Amygdala (tissue), 56 donors: ENCODE measurements around the gene RNF148.
"Not testable (repeated sequence)": the region's sequence is repeated elsewhere in the genome, so short reads cannot be mapped to it uniquely, and the experiment has no call there.

Source experiments
- DNase-seq, 56 donors: peaks; one replicate each; lab custom pipeline; 2025; lab: John Stamatoyannopoulos, UW

RNF148 gene

DNA sequence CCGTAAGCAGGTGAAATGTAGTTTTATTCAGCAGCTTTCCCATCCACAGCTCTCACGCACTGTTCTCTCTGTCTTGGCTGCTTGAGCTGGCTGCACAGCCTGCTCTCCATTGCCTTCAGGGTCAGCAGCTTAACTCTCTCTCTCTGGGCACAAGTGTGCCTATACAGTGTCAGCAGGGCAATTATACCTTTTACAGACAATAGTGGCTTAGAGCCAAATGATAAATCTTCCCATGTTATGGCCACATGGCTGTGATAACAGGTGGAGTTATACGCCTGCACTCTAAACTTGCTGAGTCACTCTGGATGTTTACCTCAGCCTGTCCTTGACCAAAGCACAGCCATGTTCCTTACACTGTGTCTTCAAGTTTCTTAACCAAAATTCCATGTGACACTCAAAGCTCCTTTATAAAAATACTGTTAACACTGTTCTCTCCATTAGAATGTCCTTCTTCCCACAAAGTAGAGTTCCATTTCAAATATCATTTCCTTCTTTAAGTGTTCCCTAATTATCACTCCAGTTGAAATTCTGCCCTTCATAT lies 9.9 kb downstream of the RNF148 start:
- no peak for DNase-seq

DNA sequence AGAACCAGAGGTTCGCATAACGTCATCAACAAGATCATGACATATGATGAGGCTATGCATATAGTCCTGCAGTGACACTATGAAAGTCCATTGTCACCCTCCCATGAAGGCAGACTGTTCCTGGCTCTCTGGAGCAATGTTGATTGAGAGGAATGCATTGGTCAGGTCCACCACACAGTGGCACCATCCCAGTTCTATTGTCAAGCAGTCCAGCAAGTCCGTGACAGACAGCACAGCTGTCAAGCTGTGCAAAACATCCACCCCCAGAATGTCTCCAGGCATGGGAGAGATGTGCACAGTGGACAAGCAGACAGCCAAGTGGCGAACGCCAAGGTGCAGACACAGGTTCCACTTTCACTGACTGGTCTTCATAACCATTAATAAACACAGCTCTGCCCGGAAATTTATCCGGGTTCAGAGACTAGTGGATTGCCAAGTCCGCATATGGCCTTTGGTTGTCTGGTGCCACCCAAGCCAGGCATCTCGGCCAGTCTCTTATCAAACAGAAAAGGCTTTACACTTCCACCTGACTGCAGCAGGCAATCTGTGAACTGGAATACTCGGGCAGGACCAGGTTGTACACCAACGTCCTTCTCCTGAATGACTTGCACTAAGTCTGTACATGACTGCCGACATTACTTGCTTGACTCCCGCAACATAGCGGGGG lies 11.0 kb downstream of the RNF148 start:
- no peak for DNase-seq

DNA sequence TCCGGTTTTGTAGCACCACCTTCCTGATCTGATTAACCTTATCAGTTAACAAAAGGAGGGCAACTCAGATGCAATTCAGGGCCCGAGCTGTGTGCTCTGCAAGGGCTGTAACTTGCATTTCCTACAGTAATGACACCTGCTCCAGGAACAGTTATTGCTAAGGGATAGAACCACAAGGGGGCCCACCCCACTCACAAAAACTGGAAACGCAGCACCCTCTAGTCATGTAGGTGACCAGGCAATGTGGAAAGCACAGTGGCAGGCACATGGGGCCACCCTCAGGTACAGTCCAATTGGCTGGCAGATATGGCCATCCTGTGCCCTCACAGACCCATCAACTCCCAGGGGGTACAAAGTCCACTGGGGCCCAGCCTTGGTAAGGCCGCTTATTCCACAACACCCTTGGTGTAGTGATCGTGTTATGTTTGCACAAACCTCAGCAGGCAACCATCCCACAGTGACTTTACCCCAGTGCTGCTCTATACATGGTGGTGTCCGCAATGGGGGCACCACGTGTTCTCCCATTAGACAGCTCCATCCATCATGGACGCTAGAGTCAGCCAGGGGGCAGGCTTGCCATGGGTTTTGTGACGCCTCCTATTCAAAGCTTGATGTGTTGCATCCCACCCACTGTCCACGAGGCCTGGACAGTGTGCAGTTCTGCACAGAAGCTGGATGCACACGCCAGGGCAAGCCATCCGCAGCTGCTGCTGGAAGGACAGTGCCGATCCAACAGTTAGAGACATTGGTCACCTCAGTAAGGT lies 13.2 kb downstream of the RNF148 start:
- DNase-seq, result no peak

GRCh38 chr7:122688400-122688998 lies 14.2 kb downstream of the RNF148 start:
- no peak for DNase-seq

- DNase-seq, result no peak
Observed at GRCh38 chr7:122686360-122686878, 16.3 kb downstream of the RNF148 start.

- DNase-seq, result no peak
Observed at GRCh38 chr7:122684504-122684903, 18.2 kb downstream of the RNF148 start.

GRCh38 chr7:122682815-122683550 lies 19.7 kb downstream of the RNF148 start:
- no peak for DNase-seq

DNA sequence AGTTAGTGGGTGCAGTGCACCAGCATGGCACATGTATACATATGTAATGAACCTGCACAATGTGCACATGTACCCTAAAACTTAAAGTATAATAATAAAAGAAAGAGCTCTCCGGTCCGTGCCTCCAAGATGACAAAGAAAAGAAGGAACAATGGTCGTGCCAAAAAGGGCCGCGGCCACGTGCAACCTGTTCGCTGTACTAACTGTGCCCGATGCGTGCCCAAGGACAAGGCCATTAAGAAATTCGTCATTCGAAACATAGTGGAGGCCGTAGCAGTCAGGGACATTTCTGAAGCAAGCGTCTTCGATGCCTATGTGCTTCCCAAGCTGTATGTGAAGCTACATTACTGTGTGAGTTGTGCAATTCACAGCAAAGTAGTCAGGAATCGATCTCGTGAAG lies 21.5 kb downstream of the RNF148 start:
- DNase-seq, result not testable (repeated sequence)

GRCh38 chr7:122679813-122680212 lies 22.9 kb downstream of the RNF148 start:
- DNase-seq, result no peak

DNA sequence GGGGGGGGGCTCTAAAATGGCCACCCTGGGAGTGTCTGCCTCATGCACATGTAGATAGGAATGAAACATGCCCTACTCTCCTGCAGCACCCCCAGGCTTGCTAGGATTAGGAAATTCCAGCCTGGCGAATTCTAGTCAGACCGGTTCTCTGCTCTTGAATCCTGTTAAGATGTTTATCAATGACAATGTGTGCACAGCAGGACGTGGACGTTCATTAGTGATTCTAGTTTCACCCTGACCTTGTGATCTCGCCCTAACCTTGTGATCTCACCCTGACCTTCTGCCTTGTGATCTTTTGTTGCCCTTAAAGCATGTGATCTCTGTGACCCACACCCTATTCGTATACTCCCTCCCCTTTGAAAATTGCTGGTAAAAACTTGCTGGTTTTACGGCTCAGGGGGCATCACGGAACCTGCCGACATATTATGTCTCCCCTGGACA lies 23.4 kb downstream of the RNF148 start:
- DNase-seq, result not testable (repeated sequence)

DNA sequence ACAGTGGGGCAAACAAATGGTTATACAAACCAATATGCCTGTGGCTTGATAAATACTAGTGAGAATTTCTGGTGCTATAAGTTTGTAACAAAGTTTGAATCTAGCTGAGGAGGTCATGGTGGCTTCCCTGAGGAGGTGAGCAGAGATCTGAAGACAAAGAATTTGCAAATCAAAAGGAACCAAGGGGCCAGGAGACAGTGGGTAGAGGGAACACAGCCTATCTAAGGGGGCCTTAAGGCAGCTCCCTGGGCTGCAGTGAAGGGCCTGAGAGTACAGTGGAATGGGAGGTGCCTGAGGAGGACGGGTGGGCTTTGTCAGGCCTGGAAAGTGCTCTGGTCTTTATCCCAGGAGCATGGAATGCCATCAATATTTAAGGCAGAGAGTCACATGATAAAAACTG lies 25.6 kb downstream of the RNF148 start:
- DNase-seq, result no peak

DNA sequence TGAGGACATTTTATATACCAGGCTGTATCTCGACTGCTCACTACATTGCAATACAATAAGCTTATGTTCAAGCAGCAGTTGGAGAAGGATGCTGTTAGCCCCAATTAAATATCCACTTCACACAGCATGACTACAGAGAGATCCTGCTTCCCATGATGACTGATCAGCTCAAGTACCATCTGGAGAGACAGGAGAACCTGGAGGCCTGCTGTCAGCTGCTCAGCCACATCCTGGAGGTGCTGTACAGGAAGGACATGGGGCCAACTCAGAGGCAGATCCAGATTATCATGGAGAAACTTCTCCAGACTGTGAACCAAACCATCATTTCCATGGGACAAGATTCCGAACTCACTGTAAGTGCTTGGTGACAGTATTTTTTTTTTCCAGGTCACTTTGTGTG lies 26.3 kb downstream of the RNF148 start:
- DNase-seq, result no peak

GRCh38 chr7:122675621-122676020 lies 27.1 kb downstream of the RNF148 start:
- DNase-seq, result no peak

DNA sequence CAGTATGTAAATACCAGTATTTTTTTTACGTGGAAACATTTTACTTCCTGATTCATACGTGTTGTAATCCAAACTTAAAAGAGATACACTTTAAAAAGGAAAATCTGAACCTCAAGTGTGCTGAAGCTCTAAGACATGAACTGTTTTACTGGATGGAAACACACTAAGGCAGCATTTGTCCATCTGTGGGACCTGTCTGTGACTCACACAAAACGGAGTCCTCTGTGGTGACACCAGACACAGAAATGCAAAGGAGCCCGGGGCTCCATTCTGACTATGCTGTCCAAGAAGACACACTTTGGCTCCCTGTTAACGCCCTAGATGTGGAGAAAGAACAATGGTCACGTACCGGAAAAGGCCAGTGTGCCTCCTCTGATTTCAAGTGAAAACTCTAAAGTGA lies 27.7 kb downstream of the RNF148 start:
- DNase-seq, result no peak

GRCh38 chr7:122674502-122674901 lies 28.2 kb downstream of the RNF148 start:
- DNase-seq, result no peak

DNA sequence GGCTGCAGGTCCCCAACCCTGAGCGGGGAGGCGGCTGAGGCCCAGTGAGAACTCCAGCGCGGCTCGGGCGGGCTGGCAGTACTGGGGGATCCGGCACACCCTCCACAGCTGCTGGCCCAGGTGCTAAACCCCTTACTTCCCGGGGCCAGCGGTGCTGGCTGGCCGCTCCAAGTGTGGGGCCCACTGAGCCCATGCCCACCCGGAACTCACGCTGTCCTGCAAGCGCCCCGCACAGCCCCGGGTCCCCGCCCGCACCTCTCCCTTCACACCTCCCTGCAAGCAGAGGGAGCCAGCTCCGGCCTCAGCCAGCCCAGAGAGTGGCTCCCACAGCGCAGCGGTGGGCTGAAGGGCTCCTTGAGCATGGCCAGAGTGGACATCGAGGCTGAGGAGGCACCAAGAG lies 28.8 kb downstream of the RNF148 start:
- DNase-seq, result no peak

DNA sequence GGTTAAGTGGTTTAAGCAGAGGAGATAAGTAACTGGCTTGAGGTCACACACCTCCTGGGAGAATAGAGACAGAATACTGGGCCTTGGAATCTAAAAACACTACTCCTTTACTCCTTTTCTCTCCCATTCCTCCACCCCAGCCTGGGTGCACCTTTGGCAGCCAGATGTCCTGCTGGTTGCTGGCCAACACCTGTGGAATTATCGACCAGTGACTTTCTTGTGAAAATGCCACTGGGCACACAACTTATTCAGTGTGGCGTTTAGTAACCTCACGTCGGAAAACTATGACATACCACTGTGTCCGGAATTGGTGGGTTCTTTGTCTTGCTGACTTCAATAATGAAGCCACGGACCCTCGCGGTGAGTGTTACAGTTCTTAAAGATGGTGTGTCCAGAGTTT lies 30.2 kb downstream of the RNF148 start:
- no peak for DNase-seq

DNA sequence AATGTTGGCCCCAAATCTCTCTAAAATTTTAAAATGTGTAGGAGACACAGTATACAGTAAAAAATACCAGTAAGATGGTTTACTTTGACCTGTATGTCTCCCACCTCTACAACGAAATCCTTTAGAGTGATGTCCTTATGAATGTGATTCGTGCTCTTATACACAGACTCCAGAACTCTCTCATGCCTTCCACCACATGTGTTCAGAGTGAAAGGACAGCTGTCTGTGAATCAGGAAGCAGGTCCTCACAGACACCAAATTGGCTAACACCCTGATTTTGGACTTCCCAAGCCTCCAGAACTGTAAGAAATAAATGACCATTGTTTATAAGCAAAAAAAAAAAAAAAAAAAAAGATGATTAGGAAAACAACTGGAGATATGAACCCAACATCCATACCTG lies 39.0 kb downstream of the RNF148 start:
- DNase-seq, result no peak

DNA sequence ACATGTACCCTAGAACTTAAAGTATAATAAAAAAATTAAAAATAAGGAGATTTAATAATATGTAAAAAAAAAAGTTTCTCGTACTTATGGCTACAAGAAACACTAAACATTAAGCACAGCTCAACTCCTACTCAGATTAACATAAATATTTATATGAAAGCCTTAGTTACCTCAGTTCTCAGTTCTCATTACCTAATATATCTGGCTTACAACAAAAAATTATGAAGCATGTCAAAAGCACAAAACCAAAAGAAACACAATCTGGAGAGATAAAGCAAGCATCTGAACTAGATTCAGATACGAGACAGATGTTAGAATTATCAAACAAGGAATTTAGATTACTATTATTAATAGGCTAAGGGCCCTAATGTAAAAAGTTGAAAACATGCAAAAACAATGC lies 43.9 kb downstream of the RNF148 start:
- DNase-seq, result no peak

DNA sequence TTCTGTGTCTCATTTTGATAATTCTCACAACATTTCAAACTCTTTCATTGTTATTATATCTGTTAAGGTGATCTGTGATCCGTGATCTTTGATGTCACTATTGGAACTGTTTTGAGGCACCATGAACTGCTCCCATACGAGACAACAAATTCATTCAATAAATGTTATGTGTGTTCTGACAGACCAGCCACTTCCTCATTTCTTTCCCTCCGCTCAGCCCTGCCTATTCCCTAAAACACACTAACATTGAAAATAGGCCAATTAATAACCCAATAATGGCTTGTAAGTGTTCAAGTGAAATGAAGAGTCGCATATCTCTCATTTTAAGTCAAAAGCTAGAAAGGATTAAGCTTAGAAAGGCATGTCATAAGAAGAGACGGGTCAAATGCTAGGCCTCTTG lies 49.0 kb downstream of the RNF148 start:
- DNase-seq, result no peak

- no peak for DNase-seq
Observed at GRCh38 chr7:122652876-122653275, 49.8 kb downstream of the RNF148 start.
